HuH-7 (cell line): Measurements from ENCODE around the gene PPP1R37.

ENCODE experiments used
- DNase-seq: peaks from one replicate; pipeline ENCODE4 v3.0.0; 2011; ENCODE audit warnings: low spot score

Gene PPP1R37

DNA sequence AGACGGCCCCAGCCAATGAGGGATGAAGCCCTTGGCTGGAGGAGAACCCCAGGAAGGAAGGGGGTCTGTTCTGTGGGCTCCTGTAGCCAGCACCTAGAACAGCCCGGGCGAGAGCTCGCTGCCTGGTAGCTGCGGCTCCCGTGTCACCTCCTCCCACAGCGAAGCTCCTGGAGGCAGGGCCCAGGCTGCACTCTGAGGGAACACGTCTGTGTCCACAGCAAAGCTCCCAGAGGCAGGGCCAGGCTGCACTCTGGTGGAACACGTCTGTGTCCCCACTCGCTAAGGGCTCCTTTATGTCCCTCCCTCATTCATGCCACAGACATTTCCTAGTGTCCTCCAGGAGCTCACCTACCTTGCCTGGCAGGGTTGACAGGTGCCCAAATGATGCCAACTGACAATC is 76.6 kb downstream of the PPP1R37 start:
- no peak for DNase-seq

GRCh38 chr19:45170146-45171106 is 77.4 kb downstream of the PPP1R37 start:
- no peak for DNase-seq

- no peak for DNase-seq
These were observed 78.2 kb downstream of the PPP1R37 start for GRCh38 chr19:45171211-45171623.

- no peak for DNase-seq
These were observed 79.2 kb downstream of the PPP1R37 start for GRCh38 chr19:45172173-45172572.

GRCh38 chr19:45172611-45173208 is 79.7 kb downstream of the PPP1R37 start:
- DNase-seq = no peak

DNA sequence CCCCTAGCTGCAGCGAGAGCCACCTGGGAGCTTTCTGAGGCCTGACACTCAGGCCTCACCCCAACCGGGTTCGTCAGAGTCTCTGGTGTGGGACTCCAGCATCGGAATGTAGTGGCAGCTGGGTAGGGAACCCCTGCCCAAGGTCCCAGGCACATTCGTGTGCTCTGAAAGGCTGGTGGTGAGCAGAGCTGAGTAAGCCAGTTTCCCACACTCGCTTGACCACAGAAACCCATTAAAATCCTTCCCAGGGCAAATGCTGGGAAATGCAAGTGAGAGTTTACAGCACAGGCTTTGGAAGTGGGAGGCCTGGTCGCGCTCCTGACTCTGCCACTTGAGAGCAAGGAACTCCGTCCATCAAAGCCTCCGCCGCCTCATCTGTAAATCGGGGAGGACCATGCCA is 80.8 kb downstream of the PPP1R37 start:
- DNase-seq = no peak

- no peak for DNase-seq
These were observed 82.8 kb downstream of the PPP1R37 start for GRCh38 chr19:45175515-45176345.

DNA sequence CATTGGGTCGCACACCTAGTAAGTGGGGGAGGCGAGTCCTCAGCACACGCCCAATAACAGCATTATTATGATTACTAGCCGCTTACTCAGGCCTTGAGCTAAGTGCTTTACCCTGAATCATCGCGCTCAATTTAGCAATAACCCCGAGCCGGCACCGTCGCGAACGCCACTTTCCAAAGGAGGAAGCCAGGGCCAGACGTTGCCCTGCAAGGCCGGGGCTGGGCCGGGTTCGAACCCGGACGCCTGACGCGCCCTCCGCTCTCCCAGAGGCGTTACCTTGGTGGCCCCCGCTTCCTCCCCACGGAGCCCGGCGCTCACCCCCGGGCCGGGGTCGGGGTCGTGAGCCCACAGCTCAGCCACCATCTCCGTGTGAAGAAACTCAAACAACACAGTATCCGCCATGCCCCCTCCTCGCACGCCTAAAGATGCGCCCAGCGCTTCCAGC is 84.9 kb downstream of the PPP1R37 start, which contains the start of gene TRAPPC6A:
TRAPPC6A (minus strand) TSS at position 421 of the 445 bp plus-strand sequence; CDS start at position 402, 19 bp downstream.
- no peak for DNase-seq

DNA sequence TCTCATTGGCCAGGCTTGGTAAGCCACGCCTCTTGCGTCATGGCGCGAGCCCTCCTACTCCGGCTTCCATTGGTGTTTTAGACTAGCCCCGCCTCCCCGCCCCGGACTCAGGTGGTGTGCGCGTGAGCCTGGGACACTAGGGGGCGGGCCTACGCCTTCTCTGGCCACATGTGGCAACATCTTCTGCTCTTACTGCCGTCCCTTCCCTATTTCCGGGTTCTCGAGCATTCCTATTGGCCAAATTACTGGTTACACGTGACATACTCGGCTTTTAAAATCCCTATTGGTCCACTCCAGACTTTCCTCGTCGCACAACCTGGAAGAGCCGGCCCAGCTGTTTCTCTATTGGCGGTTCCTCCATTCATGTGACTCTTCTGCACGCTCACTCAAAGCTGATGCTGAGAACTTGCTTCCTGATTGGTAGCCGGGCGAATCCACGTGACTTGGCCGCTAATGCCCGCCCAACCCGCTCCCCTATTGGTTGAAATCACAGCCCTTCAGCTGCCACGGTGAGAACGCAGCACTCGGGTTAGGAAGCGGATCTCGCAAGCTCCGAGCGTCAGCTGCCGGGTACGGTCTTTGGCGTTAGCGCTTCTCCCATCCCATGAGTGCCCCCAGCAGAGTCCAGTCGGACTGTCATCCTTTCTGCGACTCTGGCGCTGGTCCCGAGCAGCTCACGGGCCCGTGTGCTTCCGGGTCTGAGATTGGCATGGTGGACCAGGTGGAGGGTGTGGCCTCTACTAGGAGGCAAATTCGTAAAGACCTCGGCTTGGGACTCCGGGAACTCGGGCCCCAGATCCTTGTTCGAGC is 85.5 kb downstream of the PPP1R37 start, which contains the start of gene BLOC1S3:
BLOC1S3 (plus strand) TSS at position 523 of the 810 bp plus-strand sequence. CDS start 513 bp downstream, outside the sequence.
- DNase-seq = peak; percentile 98

- DNase-seq = no peak
These were observed 86.3 kb downstream of the PPP1R37 start for GRCh38 chr19:45179072-45179891.

DNA sequence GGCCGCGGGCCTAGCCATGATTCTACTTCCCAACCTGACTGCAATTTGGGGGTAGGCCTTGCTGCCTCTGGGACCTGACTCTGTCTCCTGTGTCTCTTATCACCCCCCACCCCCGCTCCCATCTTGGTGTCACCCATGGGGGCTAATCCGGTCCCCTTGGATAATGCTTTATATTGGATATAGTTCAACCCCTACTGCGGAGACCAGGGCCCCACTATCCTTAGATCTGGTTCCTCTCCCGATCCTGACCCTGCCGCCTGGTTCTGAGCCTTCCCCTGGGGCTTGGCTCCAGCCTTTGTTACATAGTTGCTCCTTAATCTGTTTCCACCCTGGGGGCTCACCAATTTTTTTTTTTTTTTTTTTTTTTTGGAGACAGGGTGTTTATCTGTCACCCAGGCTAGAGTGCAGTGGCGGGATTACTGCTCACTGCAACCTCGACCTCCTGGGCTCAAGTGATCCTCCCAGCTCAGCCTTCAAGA is 87.0 kb downstream of the PPP1R37 start:
- DNase-seq = no peak

DNA sequence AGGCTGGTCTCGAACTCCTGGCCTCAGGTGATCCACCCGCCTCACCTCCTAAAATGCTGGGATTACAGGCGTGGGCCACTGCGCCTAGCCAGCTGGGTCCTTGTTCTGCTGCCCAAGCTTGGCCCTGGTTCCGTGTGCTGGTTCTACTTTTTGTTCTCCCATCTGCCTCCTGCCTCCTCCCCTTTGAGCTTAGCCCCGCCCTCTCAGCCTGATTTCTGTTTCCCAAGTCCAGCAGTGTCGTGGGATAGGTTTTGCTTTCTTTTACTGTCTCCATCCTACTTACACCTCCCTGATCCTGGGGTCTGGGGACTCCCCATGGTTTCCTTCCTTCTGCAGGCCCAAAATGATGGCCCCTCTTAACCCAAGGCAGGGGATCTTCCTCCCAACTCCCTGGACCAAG is 88.0 kb downstream of the PPP1R37 start:
- DNase-seq = no peak

GRCh38 chr19:45182758-45183157 is 89.8 kb downstream of the PPP1R37 start:
- DNase-seq = no peak

- no peak for DNase-seq
These were observed 91.1 kb downstream of the PPP1R37 start for GRCh38 chr19:45184115-45184514.

- no peak for DNase-seq
These were observed 93.7 kb downstream of the PPP1R37 start for GRCh38 chr19:45186509-45187334.

GRCh38 chr19:45187421-45188100 is 94.6 kb downstream of the PPP1R37 start:
- DNase-seq = peak; percentile 72

DNA sequence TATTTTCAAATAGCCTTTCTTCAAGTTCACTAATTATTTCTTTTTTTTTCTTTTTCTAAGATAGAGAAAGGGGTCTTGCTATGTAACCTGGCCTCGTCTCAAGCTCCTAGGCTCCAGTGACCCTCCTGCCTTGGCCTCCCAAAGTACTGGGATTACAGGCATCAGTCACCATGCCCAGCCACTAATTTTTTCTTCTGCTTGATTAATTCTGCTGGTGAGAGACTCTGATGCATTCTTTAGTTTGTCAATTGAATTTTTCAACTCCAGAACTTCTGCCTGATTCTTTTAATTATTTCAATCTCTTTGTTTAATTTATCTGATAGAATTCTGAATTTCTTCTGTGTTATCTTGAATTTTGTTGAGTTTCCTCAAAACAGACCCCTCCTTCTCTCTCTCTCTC is 97.0 kb downstream of the PPP1R37 start:
- DNase-seq = no peak

- no peak for DNase-seq
These were observed 98.4 kb downstream of the PPP1R37 start for GRCh38 chr19:45191375-45191774.

GRCh38 chr19:45195764-45196163 is 102.8 kb downstream of the PPP1R37 start:
- DNase-seq = no peak
